T-helper 2 cell treated with Interferon-gamma antibody and Interleukin-4, amounts not matched to agents 5 μg/mL and 100 μg/mL, for 36 hours (primary cell): ENCODE measurements around the gene AGBL5.

Experiments used
- DNase-seq: peaks from one replicate; pipeline ENCODE4 v3.0.0; 2021; ENCODE audit warnings: low spot score
- H3K27ac Mint-ChIP-seq: one replicate; pipeline ENCODE4 v1.8.0; 2021; ENCODE audit warnings: mild to moderate bottlenecking, mixed read lengths
- H3K27me3 Mint-ChIP-seq: one replicate; pipeline ENCODE4 v1.8.0; 2021; ENCODE audit warnings: low read depth, mixed read lengths
- H3K36me3 Mint-ChIP-seq: one replicate; pipeline ENCODE4 v1.8.0; 2021; ENCODE audit warnings: low read depth, mixed read lengths
- H3K4me1 Mint-ChIP-seq: one replicate; pipeline ENCODE4 v1.8.0; 2021; ENCODE audit warnings: low read depth, mixed read lengths
- H3K4me3 Mint-ChIP-seq: one replicate; pipeline ENCODE4 v1.8.0; 2022; ENCODE audit warnings: mild to moderate bottlenecking, moderate library complexity, mixed read lengths
- H3K9me3 Mint-ChIP-seq: one replicate; pipeline ENCODE4 v1.8.0; 2021; ENCODE audit warnings: mixed read lengths

The AGBL5 gene

GRCh38 chr2:27050996-27051901 is at the start of gene AGBL5:
TSS of gene AGBL5 (plus strand) at chr2:27051668. CDS start at chr2:27052959, 1,291 bp downstream.
- Mint-ChIP-seq H3K4me3 (peak within 1 kb of the TSS; percentile 97), H3K27ac (peak within 1 kb of the TSS; percentile 100), H3K9me3 (no peaks in the 10 kb centered on the region), H3K27me3 (peaks cover 7% of the 10 kb centered on the region), H3K4me1 (peaks cover 27% of the 10 kb centered on the region), H3K36me3 (peaks cover 27% of the 10 kb centered on the region)
- DNase-seq = peak; percentile 94

GRCh38 chr2:27001950-27002349 is 49.5 kb upstream of the AGBL5 start:
- no peaks in the 10 kb centered on the region for H3K9me3 Mint-ChIP-seq
- H3K36me3 Mint-ChIP-seq = no peaks in the 10 kb centered on the region
- no peak for DNase-seq
- H3K4me3 Mint-ChIP-seq = no peak overlapping the region
- no peak overlapping the region for H3K27ac Mint-ChIP-seq
- H3K4me1 Mint-ChIP-seq = no peaks in the 10 kb centered on the region
- peaks cover 23% of the 10 kb centered on the region for H3K27me3 Mint-ChIP-seq

GRCh38 chr2:27003007-27003406 is 48.5 kb upstream of the AGBL5 start:
- H3K36me3 Mint-ChIP-seq = no peaks in the 10 kb centered on the region
- no peaks in the 10 kb centered on the region for H3K9me3 Mint-ChIP-seq
- no peak overlapping the region for H3K27ac Mint-ChIP-seq
- peaks cover 22% of the 10 kb centered on the region for H3K27me3 Mint-ChIP-seq
- no peak overlapping the region for H3K4me3 Mint-ChIP-seq
- DNase-seq = no peak
- no peaks in the 10 kb centered on the region for H3K4me1 Mint-ChIP-seq

- Mint-ChIP-seq H3K36me3 (no peaks in the 10 kb centered on the region), H3K4me1 (no peaks in the 10 kb centered on the region), H3K4me3 (no peak overlapping the region), H3K9me3 (no peaks in the 10 kb centered on the region), H3K27me3 (peaks cover 24% of the 10 kb centered on the region), H3K27ac (no peak overlapping the region)
- no peak for DNase-seq
Measured at GRCh38 chr2:27003857-27004256, 47.6 kb upstream of the AGBL5 start.

- no peak for DNase-seq
- Mint-ChIP-seq H3K9me3 (no peaks in the 10 kb centered on the region), H3K36me3 (no peaks in the 10 kb centered on the region), H3K27me3 (peaks cover 18% of the 10 kb centered on the region), H3K4me1 (peaks cover 14% of the 10 kb centered on the region), H3K27ac (no peak overlapping the region), H3K4me3 (no peak overlapping the region)
Measured at GRCh38 chr2:27006602-27007415, 44.7 kb upstream of the AGBL5 start.

- Mint-ChIP-seq H3K4me3 (no peak overlapping the region), H3K9me3 (no peaks in the 10 kb centered on the region), H3K27ac (no peak overlapping the region), H3K4me1 (peaks cover 14% of the 10 kb centered on the region), H3K36me3 (no peaks in the 10 kb centered on the region), H3K27me3 (peaks cover 17% of the 10 kb centered on the region)
- no peak for DNase-seq
Measured at GRCh38 chr2:27007416-27008374, 43.8 kb upstream of the AGBL5 start.

- H3K27ac Mint-ChIP-seq = no peak overlapping the region
- no peak for DNase-seq
- H3K27me3 Mint-ChIP-seq = peaks cover 17% of the 10 kb centered on the region
- H3K9me3 Mint-ChIP-seq = no peaks in the 10 kb centered on the region
- H3K4me3 Mint-ChIP-seq = no peak overlapping the region
- H3K4me1 Mint-ChIP-seq = peaks cover 14% of the 10 kb centered on the region
- no peaks in the 10 kb centered on the region for H3K36me3 Mint-ChIP-seq
Measured at GRCh38 chr2:27008678-27009077, 42.8 kb upstream of the AGBL5 start.

- peaks cover 14% of the 10 kb centered on the region for H3K4me1 Mint-ChIP-seq
- H3K27ac Mint-ChIP-seq = no peak overlapping the region
- no peaks in the 10 kb centered on the region for H3K9me3 Mint-ChIP-seq
- H3K27me3 Mint-ChIP-seq = peaks cover 17% of the 10 kb centered on the region
- no peak overlapping the region for H3K4me3 Mint-ChIP-seq
- H3K36me3 Mint-ChIP-seq = no peaks in the 10 kb centered on the region
- no peak for DNase-seq
Measured at GRCh38 chr2:27009083-27009482, 42.4 kb upstream of the AGBL5 start.

GRCh38 chr2:27009716-27010115 is 41.8 kb upstream of the AGBL5 start:
- DNase-seq = no peak
- Mint-ChIP-seq H3K36me3 (no peaks in the 10 kb centered on the region), H3K4me1 (peaks cover 14% of the 10 kb centered on the region), H3K4me3 (no peak overlapping the region), H3K27me3 (peaks cover 17% of the 10 kb centered on the region), H3K9me3 (no peaks in the 10 kb centered on the region), H3K27ac (no peak overlapping the region)

- Mint-ChIP-seq H3K9me3 (no peaks in the 10 kb centered on the region), H3K4me1 (peaks cover 14% of the 10 kb centered on the region), H3K27ac (no peak overlapping the region), H3K36me3 (no peaks in the 10 kb centered on the region), H3K4me3 (no peak overlapping the region), H3K27me3 (peaks cover 17% of the 10 kb centered on the region)
- DNase-seq = no peak
Measured at GRCh38 chr2:27010139-27010538, 41.3 kb upstream of the AGBL5 start.

GRCh38 chr2:27013738-27014137 is 37.7 kb upstream of the AGBL5 start:
- no peak for DNase-seq
- H3K9me3 Mint-ChIP-seq = no peaks in the 10 kb centered on the region
- no peak overlapping the region for H3K27ac Mint-ChIP-seq
- no peaks in the 10 kb centered on the region for H3K36me3 Mint-ChIP-seq
- peaks cover 18% of the 10 kb centered on the region for H3K4me1 Mint-ChIP-seq
- no peak overlapping the region for H3K4me3 Mint-ChIP-seq
- H3K27me3 Mint-ChIP-seq = peaks cover 4% of the 10 kb centered on the region

GRCh38 chr2:27014771-27015433 is 36.6 kb upstream of the AGBL5 start:
- H3K9me3 Mint-ChIP-seq = no peaks in the 10 kb centered on the region
- no peak overlapping the region for H3K27ac Mint-ChIP-seq
- H3K4me1 Mint-ChIP-seq = peaks cover 14% of the 10 kb centered on the region
- no peak overlapping the region for H3K4me3 Mint-ChIP-seq
- H3K27me3 Mint-ChIP-seq = no peaks in the 10 kb centered on the region
- no peaks in the 10 kb centered on the region for H3K36me3 Mint-ChIP-seq
- no peak for DNase-seq

GRCh38 chr2:27016801-27017325 is 34.6 kb upstream of the AGBL5 start:
- Mint-ChIP-seq H3K4me3 (no peak overlapping the region), H3K27ac (no peak overlapping the region), H3K4me1 (peaks cover 4% of the 10 kb centered on the region), H3K27me3 (no peaks in the 10 kb centered on the region), H3K9me3 (no peaks in the 10 kb centered on the region), H3K36me3 (no peaks in the 10 kb centered on the region)
- DNase-seq = no peak
